Measurements from ENCODE around the gene GRHL1. TPM values are rescaled to one million over a fixed set of nuclear protein-coding genes. Genes with fewer than 3 reads are reported as not detected.

GRHL1 gene
- total and polyA plus RNA-seq, 2 of the 8 experiments (the other 6 are each of a cell fraction or from before 2014, with no cell fraction given): 1.3 to 3.6 TPM

GRCh38 chr2:10007921-10008808 lies 56.7 kb downstream of the GRHL1 start (continued):
- TF ChIP-seq, protein P1, sequence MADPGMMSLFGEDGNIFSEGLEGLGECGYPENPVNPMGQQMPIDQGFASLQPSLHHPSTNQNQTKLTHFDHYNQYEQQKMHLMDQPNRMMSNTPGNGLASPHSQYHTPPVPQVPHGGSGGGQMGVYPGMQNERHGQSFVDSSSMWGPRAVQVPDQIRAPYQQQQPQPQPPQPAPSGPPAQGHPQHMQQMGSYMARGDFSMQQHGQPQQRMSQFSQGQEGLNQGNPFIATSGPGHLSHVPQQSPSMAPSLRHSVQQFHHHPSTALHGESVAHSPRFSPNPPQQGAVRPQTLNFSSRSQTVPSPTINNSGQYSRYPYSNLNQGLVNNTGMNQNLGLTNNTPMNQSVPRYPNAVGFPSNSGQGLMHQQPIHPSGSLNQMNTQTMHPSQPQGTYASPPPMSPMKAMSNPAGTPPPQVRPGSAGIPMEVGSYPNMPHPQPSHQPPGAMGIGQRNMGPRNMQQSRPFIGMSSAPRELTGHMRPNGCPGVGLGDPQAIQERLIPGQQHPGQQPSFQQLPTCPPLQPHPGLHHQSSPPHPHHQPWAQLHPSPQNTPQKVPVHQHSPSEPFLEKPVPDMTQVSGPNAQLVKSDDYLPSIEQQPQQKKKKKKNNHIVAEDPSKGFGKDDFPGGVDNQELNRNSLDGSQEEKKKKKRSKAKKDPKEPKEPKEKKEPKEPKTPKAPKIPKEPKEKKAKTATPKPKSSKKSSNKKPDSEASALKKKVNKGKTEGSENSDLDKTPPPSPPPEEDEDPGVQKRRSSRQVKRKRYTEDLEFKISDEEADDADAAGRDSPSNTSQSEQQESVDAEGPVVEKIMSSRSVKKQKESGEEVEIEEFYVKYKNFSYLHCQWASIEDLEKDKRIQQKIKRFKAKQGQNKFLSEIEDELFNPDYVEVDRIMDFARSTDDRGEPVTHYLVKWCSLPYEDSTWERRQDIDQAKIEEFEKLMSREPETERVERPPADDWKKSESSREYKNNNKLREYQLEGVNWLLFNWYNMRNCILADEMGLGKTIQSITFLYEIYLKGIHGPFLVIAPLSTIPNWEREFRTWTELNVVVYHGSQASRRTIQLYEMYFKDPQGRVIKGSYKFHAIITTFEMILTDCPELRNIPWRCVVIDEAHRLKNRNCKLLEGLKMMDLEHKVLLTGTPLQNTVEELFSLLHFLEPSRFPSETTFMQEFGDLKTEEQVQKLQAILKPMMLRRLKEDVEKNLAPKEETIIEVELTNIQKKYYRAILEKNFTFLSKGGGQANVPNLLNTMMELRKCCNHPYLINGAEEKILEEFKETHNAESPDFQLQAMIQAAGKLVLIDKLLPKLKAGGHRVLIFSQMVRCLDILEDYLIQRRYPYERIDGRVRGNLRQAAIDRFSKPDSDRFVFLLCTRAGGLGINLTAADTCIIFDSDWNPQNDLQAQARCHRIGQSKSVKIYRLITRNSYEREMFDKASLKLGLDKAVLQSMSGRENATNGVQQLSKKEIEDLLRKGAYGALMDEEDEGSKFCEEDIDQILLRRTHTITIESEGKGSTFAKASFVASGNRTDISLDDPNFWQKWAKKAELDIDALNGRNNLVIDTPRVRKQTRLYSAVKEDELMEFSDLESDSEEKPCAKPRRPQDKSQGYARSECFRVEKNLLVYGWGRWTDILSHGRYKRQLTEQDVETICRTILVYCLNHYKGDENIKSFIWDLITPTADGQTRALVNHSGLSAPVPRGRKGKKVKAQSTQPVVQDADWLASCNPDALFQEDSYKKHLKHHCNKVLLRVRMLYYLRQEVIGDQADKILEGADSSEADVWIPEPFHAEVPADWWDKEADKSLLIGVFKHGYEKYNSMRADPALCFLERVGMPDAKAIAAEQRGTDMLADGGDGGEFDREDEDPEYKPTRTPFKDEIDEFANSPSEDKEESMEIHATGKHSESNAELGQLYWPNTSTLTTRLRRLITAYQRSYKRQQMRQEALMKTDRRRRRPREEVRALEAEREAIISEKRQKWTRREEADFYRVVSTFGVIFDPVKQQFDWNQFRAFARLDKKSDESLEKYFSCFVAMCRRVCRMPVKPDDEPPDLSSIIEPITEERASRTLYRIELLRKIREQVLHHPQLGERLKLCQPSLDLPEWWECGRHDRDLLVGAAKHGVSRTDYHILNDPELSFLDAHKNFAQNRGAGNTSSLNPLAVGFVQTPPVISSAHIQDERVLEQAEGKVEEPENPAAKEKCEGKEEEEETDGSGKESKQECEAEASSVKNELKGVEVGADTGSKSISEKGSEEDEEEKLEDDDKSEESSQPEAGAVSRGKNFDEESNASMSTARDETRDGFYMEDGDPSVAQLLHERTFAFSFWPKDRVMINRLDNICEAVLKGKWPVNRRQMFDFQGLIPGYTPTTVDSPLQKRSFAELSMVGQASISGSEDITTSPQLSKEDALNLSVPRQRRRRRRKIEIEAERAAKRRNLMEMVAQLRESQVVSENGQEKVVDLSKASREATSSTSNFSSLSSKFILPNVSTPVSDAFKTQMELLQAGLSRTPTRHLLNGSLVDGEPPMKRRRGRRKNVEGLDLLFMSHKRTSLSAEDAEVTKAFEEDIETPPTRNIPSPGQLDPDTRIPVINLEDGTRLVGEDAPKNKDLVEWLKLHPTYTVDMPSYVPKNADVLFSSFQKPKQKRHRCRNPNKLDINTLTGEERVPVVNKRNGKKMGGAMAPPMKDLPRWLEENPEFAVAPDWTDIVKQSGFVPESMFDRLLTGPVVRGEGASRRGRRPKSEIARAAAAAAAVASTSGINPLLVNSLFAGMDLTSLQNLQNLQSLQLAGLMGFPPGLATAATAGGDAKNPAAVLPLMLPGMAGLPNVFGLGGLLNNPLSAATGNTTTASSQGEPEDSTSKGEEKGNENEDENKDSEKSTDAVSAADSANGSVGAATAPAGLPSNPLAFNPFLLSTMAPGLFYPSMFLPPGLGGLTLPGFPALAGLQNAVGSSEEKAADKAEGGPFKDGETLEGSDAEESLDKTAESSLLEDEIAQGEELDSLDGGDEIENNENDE (IDR thresholded peaks at IDR 0.05; ENCODE audit: insufficient replicate concordance, low read length): no peak
- TF ChIP-seq CTBP2 (IDR thresholded peaks at IDR 0.05; ENCODE audit: borderline replicate concordance, insufficient read depth, insufficient read length, low read length): no peak
- no peak for TF ChIP-seq NANOG (IDR thresholded peaks at IDR 0.05; ENCODE audit: insufficient read depth, low read depth, low read length, poor library complexity, severe bottlenecking)
- no peak for TF ChIP-seq ATF2 (IDR thresholded peaks at IDR 0.05; ENCODE audit: low read length)
- no peak for TF ChIP-seq TCF12 (IDR thresholded peaks at IDR 0.05; ENCODE audit: low read depth, low read length)
- no peak for TF ChIP-seq EZH2 (IDR thresholded peaks at IDR 0.05; ENCODE audit: low read depth, low read length, severe bottlenecking)
- TF ChIP-seq SP4 (IDR thresholded peaks at IDR 0.05; ENCODE audit: low read length): no peak

Measured in H1 (cell line).